GM18909 (cell line): ENCODE results near the gene VKORC1L1.
"Not testable (repeated sequence)": the region's sequence is repeated elsewhere in the genome, so short reads cannot be mapped to it uniquely, and the experiment has no call there.

Source experiments
- ATAC-seq: cut with Tn5 transposase; IDR thresholded peaks from one replicate; pipeline ENCODE4 v1.9.1; 2021; ENCODE audit warnings: mild to moderate bottlenecking; ENCODE audit not compliant: unreplicated experiment, poor library complexity

Gene VKORC1L1

DNA sequence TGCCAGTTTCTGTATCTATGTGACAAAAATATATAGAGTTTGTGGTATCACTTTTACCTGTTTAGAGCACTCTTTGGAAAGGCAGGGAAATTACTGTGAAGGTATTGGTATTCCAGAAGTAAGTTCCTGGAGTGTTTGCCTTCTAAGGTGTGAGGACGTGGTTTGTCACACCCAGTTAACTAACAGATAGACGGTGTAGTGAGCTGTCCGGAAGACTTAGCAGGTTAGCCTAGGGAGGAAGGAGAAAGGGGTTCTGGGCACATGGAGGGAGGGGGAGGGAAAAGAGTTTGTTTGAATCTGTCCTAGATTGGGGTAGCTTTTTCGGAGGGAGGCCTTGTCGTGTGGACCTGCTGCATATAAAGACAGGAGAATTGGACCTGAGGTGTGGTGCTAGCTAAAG, 7.4 kb downstream of the VKORC1L1 start:
- ATAC-seq, result not testable (repeated sequence)

DNA sequence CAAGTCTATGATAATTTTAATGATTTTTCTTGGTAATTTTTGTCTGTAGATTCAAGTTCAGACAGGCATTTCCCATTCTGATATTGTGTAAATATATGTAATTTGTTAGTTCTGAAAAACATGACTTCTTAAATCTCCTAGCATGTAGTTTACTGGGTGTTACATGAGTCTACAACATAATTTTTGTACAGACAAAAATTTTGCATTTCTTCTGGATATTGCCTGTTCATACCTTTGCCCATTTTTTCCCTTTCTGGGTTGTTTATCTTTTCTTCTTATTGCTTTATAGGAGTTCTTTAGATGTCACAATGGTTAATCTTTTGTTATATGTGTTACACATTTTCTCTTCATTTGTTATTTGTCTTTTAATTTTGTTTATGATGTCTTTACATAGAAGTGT, 12.1 kb downstream of the VKORC1L1 start:
- ATAC-seq, result not testable (repeated sequence)

DNA sequence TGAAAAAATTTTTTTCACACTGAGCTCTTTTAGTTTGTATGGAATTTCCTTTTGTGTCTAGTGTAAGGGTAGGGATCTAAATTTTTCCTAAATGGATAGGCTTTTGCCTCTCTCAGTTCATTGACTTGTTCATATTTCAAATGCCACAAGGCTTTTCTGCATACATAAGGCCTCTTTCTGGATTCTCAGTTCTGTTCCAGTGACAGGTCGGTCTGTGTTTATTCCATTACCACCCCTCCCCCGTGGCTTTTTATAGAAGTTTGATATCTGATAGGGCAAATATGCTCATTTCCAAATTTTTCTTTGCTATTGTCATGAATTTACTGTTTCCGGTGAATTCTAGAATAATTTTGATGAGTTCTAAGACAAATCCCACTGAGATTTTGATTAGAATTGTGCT, 12.7 kb downstream of the VKORC1L1 start:
- not testable (repeated sequence) for ATAC-seq

DNA sequence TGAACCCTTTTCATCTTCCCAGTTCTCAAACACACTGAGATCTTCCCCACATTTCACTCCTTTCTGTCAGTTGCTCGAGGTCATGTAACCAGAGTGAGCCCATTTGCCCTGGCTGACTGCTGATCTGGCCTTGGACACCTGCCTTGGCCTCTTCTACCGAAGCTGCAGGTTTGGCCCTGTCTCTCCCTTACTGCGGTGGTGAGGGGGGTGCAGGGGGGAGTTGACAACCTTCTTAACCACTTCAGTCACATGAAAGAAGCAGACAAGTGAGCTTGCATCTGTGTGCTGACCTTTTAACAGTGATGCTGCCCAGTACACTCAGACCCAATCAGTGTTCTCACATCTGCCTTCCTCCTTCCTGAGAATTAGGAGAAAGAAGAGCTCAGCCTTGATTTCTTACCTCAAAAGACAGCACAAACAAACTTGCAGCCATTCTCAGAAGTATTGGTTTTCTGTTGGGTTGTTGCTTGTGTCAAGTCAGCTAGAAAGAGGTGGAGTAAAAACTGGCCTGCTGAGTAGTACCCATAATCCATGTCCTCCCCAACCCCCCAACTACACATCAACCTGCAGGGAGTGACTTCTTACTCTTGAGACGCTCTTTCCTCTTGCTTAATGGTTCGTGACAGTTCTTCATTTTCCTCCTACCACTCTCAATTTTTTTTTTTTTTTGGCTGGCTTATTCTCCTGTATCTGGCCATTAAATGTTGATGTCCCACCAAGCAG, 15.7 kb downstream of the VKORC1L1 start:
- ATAC-seq, result not testable (repeated sequence)

DNA sequence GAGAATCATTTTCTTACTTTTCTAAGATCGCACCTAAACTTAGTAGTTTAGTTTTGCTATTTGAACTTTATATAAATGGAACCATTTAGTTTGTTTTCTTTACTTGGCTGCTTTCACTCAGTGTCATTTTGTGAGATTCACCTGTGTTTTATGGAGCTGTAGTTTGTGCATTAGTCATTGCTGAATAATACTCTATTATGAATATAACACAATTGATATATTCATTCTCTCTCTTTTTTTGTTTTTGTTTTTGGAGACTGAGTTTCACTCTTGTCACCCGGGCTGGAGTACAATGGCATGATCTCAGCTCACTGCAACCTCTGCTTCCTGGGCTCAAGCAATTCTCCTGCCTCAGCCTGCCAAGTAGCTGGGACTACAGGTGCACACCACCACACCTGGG, 16.8 kb downstream of the VKORC1L1 start:
- not testable (repeated sequence) for ATAC-seq

DNA sequence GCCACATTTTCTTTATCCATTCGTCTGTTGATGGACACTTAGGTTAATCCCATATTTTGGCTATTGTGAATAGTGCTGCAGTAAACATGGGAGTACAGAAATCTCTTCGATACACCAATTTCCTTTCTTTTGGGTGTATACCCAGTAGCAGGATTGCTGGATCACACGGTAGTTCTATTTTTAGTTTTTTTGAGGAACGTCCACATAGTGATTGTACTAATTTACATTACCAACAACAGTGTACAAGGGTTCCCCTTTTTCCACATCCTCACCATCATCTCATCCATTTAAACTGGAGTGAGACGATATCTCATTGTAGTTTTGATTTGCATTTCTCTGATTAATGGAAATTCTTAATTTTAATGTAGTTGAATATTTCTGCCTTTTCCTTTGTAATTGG, 19.3 kb downstream of the VKORC1L1 start:
- no peak for ATAC-seq

DNA sequence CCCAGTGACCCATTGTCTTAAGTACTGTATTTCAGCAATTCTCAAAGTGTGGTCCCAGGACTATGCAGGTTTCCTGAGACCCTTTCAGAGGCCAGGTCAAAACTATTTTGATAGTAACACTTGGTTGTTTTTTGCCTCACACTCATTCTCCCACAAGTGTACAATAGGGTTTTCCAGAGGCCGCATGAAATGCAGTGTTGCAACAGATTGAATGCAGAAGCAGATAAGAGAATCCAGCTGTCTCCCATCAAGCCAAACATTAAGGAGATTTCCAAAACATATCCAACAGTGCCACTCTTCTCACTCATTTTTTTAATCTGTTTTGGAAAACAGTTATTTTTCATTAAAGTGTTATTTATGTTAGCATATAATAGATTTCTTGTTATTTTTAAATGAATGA, 20.0 kb downstream of the VKORC1L1 start:
- no peak for ATAC-seq

DNA sequence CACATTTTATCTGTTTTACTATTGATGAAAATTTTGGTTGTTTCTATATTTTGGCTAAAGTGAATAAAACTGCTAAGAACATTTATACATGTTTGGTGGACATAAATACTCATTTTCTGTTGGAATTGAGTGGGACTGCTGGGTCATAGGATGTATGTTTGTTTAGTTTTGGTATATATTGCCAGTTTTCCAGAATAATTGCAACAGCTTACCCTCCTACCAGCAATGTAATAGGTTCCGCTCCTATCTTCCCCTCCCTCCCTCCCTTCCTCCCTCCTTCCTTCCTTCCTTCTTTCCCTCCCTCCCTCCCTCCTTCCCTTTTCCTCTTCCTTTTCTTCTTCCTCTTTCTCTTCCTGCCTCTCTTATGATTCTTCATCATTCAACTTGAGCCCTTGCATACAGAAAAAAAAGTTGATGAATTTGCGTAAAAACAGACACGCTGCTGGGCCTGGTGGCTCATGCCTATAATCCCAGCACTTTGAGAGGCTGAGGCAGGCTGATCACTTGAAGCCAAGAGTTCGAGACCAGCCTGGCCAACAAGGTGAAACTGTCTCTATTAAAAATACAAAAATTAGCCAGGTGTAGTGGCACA, 23.5 kb downstream of the VKORC1L1 start:
- ATAC-seq, result no peak

DNA sequence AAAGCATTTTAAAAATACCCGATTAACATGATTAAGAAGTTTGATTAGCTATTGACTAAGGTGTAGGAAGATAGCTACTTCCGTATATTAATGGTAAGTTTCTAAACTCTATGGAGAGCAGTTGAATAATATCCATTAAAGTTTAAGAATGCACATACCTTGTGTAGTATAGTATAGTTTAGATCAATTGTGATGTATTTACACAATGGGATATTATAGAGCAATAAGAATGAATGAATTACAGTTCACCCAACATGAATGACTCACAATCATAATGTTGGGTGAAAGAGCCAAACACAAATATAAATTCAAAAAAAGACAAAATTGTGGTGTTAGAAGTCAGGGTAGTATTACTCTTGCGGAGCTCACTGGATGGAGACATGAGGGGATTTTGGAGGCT, 24.4 kb downstream of the VKORC1L1 start:
- not testable (repeated sequence) for ATAC-seq

DNA sequence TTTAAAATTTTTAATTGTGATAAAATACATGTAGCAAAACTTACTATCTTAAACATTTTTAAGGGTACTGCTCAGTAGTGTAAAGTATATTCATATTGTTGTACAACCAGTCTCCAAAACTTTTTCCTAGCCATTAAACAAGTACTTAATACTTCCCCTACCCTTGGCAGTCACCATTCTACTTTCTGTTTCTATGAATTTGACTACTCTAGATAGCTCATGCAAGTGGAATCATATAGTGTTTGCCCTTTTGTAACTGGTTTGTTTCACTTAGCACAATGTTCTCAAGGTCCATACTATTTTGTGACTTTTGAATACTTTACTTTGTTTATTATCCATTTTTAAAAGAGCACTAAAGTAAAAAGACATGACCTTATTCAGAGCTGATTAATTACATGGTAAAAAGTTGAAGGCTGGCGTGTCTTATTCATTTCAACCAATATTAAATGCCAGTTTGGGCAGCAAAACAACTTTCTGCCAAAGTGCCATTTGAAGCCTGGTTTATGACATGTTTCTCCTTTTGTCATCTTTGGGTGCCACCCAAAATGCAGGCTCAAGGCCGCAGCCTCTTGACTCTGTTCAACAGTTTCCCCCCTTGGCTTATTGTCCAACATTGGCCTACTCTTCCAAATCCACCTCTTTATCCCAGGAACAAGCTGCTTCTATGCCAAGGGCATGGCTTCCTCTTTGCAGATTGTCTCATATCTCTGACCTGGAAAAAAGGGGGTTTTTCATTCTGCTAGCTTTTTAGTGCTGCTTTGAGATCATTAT, 26.0 kb downstream of the VKORC1L1 start:
- not testable (repeated sequence) for ATAC-seq

DNA sequence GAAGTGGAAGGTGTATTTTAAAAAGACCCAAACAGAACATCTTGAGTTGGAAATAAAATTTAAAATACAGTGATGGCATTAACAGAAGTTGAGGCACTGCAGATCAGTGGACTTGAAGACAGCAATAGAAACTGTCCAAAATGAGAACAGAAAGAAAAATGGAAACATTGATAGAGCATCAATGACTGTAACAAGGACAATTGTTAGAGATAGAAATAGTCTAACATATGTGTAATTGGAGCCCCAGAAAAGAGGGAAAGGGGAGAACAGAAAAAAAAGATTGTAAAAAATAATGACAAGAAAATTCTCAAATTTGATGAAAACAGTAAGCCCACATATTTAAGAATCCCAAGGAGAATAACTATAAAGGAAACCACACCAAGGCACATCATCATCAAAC, 29.4 kb downstream of the VKORC1L1 start:
- no peak for ATAC-seq

DNA sequence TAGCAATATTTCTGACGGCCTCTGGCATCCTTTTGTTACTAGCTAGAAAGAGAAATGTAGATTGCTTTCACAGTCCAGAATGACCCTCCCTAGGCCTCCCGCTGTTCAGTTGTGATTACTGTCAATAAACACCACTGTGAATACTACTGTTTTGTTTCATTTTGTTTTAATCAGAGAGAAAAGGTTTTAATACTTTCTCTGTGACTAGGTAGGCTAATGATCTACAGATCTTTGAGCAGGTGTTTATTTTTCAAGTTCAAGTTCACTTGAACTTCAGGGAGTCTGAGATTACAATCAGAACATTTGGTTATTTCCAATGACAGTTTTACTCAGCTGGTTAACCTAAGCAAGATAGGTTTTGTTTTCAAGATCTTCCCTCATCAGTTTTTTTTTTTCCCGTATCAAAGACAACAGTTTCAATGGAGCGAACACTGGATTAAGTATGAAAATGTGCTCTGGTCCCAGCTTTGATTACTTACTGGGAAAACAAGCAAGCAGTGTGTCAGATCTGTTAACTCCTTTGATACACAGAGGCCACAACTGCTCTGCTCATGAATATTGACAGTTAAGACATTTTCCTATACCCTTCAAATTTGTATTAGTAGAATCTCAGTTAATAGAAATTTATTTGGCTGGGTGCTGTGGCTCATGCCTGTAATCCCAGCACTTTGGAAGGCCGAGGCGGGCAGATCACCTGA, 34.8 kb downstream of the VKORC1L1 start:
- ATAC-seq, result no peak

DNA sequence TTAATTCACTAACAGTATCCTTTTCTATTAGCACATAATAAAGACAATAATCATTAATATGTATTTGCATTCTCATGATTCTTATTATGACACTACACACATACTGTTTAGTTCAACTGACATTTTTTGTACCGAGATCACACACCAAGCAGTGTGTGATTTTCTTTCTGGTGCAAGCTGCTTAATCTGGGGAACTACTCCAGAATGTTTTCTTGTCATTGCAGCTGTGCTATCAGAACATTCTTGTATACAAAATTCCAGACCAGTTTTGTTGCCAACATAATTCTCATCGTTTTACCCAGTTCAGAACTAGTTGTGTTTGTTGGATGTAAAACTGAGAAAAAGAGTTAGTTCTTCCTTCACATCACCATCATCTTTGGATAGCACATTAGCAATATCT, 37.4 kb downstream of the VKORC1L1 start:
- no peak for ATAC-seq

DNA sequence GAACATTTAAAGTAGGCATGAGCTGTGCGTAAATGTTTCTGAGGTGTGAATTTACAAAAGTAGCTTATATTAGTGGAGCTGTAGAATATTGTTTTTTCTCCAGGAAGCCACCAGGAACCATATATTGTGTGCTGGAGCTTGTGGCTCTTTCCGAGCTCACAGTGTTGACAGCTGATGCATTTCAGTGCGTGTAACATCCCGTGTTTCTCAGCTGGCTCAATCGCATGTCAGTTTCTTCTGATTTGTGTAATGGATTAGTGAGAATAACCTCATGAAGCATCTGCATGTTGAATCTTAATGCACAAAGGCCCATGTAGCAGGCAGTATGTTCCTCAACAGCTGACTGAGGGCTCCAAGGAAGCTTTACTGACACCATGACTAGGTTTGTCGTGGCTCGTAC, 39.4 kb downstream of the VKORC1L1 start:
- no peak for ATAC-seq

DNA sequence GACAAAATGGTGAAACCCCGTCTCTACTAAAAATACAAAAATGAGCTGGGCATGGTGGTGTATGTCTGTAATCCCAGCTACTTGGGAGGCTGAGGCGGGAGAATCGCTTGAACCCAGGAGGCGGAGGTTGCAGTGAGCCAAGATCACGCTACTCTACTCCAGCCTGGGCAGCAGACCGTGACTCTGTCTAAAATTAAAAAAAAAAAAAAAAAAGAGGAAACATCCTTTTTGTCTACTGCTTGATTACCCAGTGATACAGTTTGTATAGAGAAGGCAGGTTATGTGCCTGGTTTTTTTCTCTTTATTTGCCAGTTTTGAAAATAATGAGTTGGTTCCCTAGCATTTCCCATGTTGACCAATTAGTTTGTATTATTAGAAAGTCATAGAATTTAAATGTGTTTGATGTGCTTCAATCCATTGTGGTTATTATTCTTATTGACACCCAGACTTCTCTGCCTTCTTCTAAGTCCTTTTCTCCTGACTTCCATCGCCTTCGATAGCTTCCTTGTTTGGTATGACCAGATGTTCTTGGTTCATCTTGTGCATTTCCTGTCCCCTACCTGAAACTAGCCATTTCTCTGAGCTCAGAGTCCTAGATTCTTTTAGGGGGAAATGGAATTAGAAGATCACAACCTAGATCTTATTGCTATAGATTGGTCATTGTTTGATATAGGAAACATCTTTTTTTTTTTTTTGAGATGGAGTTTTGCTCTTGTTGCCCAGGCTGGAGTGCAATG, 43.2 kb downstream of the VKORC1L1 start:
- ATAC-seq, result peak; percentile 48

DNA sequence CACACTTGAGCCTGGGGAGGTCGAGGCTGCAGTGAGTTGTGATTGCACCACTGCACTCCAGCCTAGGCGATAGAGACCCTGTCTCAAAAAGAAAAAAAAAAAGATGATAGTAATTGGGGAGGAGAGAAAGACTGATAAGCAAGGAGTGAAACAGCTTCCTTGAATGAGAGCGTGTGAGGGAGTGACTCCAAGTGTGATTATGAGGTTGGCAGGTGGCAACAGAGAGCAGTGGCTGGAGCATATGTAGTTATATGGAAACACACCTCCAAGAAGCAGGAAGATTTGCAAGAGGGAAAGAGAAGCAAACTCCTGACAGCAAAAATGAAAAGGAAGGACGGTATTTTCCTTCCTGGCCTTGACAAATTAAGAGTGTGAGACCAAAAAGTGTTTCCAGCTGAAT, 50.4 kb downstream of the VKORC1L1 start:
- ATAC-seq, result no peak

DNA sequence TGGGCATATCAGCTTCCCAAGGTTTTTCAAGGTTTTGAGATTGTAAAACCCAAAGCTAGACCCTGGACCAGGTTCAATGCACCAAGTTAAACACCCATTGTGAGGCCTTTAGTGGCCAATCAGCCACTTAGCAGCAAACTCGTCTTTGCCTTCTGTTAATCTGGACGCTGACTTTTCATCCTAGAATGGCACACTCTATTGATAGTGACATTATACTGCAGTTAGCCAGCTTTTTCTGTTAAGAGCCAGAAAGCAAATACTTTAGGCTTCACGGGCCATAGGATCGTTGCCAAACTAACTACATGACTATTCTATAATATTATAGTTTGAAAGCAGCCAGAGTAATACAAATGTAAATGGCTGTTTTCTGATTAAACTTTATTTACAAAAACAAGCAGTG, 51.3 kb downstream of the VKORC1L1 start:
- no peak for ATAC-seq

DNA sequence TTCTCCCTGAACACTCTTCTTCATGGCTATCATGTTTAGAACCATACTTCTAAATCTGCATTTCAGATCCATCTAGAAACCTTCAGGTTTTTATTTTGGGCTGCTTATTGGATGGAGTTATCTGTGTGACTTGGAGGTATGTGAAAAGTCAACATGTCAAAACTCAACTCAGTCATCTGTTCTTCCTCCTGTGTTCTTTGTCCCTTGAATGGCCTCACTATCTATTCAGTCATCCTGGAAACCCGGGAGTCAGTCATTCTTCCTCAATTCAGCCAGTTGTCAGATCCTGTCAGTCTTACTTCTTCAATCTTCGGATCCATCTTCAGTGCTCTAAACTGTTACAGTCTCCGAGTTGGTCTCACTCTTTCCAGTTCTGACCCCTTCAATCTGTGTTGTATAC, 52.2 kb downstream of the VKORC1L1 start:
- no peak for ATAC-seq

DNA sequence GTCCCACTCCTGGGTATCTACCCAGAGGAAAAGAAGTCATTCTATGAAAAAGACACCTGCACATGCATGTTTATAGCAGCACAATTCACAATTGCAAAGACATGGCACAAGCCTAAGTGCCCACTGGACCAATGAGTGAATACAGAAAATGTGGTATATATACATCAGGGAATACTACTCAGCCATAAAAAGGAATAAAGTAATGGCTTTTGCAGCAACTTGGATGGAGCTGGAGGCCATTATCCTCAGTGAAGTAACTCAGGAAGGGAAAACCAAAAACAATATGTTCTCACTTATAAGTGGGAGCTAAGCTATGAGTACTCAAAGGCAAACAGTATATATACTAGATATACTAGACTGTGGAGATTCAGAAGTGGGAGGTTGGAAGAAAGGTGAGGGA, 53.7 kb downstream of the VKORC1L1 start:
- ATAC-seq, result no peak
